DOHH2 (cell line): ENCODE results near the gene CLMN.
"Not testable (repeated sequence)": the region's sequence is repeated elsewhere in the genome, so short reads cannot be mapped to it uniquely, and the experiment has no call there.

Experiments used
- H3F3A ChIP-seq: fragments of 200-600 bp; sonication (generic), shearing (Covaris generic); 2 replicates; pipeline ENCODE4 v1.6.0; 2016; ENCODE audit warnings: antibody characterized with exemption, mild to moderate bottlenecking; ENCODE audit not compliant: control insufficient read depth, insufficient read depth
- H3K27ac ChIP-seq: fragments of 200-600 bp; sonication (generic); 2 replicates; pipeline ENCODE4 v1.5.1; 2014; ENCODE audit warnings: low read depth, mild to moderate bottlenecking, low read length, moderate library complexity
- H3K27me3 ChIP-seq: fragments of 200-600 bp; sonication (generic); 2 replicates; pipeline ENCODE4 v1.6.1; 2014; ENCODE audit warnings: mild to moderate bottlenecking, low read length, mixed read lengths; ENCODE audit not compliant: control insufficient read depth
- H3K36me3 ChIP-seq: fragments of 200-600 bp; sonication (generic); 2 replicates; pipeline ENCODE4 v1.6.1; 2014; ENCODE audit warnings: mild to moderate bottlenecking, low read length, moderate library complexity, mixed read lengths; ENCODE audit not compliant: control insufficient read depth
- H3K4me1 ChIP-seq: fragments of 200-600 bp; sonication (generic); 2 replicates; pipeline ENCODE4 v1.6.1; 2014; ENCODE audit warnings: mild to moderate bottlenecking, low read length, mixed read lengths; ENCODE audit not compliant: control insufficient read depth
- H3K4me2 ChIP-seq: fragments of 200-600 bp; sonication (generic); 2 replicates; pipeline ENCODE4 v1.6.0; 2014; ENCODE audit warnings: mild to moderate bottlenecking, low read length, moderate library complexity
- H3K4me3 ChIP-seq: fragments of 200-600 bp; sonication (generic); 2 replicates; pipeline ENCODE4 v1.5.1; 2014; ENCODE audit warnings: mild to moderate bottlenecking, low read length, mixed read lengths
- H3K79me2 ChIP-seq: fragments of 200-600 bp; sonication (generic); 2 replicates; pipeline ENCODE4 v1.6.1; 2014; ENCODE audit warnings: mild to moderate bottlenecking, low read length, mixed read lengths; ENCODE audit not compliant: control insufficient read depth
- H3K9me2 ChIP-seq: fragments of 200-600 bp; sonication (generic); replicated peaks from 2 replicates; pipeline ENCODE4 v1.6.1; 2014; ENCODE audit warnings: mild to moderate bottlenecking, low read length, mixed read lengths; ENCODE audit not compliant: control insufficient read depth
- H3K9me3 ChIP-seq: fragments of 200-600 bp; sonication (generic); 2 replicates; pipeline ENCODE4 v1.6.1; 2014; ENCODE audit warnings: antibody characterized with exemption, low read length, mixed read lengths; ENCODE audit not compliant: control insufficient read depth, insufficient read depth
- H4K20me1 ChIP-seq: fragments of 200-600 bp; sonication (generic); 2 replicates; pipeline ENCODE4 v1.6.0; 2014; ENCODE audit warnings: low read depth, mild to moderate bottlenecking, antibody characterized with exemption, low read length, moderate library complexity; ENCODE audit not compliant: control insufficient read depth, insufficient read depth
- EZH2phosphoT487 ChIP-seq: fragments of 200-600 bp; sonication (generic); IDR thresholded peaks from 2 replicates; pipeline ENCODE4 v1.6.1; 2017; ENCODE audit warnings: borderline replicate concordance, mild to moderate bottlenecking, antibody characterized with exemption, low read length, moderate library complexity, mixed read lengths
- TF ChIP-seq, protein P1 (sequence below): fragments of 200-600 bp; sonication (generic); IDR thresholded peaks from one replicate; pipeline ENCODE4 v1.5.1; 2014; ENCODE audit warnings: antibody characterized with exemption, mild to moderate bottlenecking, low read depth, low read length; ENCODE audit not compliant: poor library complexity, severe bottlenecking

Gene CLMN

DNA sequence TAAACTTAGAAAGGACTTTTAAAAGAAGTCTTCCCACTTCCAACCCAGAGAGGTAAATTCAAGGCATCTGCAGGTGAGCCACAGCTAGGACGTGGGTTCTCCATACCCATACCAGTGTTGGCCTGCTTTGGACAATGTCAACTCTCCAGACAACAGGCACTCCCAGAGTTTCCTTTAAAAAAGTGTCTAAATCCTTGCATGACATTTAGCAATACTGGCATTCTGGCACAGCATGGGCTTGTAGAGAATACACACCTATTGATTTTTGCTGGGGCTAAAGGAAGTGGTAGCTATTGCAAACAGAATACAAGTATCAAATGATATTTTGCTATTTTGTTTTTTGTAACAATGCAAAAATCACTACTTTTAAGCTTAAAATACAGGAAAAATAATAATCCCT is 136.6 kb downstream of the CLMN start:
- H3K9me2 ChIP-seq: no peaks in the 10 kb centered on the region
- H3K79me2 ChIP-seq: no peaks in the 10 kb centered on the region
- H3F3A ChIP-seq: no peaks in the 10 kb centered on the region
- no peaks in the 10 kb centered on the region for H4K20me1 ChIP-seq
- no peak overlapping the region for H3K4me2 ChIP-seq
- H3K27me3 ChIP-seq: peaks cover 34% of the 10 kb centered on the region
- H3K4me1 ChIP-seq: no peaks in the 10 kb centered on the region
- no peaks in the 10 kb centered on the region for H3K9me3 ChIP-seq
- H3K36me3 ChIP-seq: no peaks in the 10 kb centered on the region
- no peak overlapping the region for H3K27ac ChIP-seq
- H3K4me3 ChIP-seq: no peak overlapping the region
- TF ChIP-seq, protein P1, sequence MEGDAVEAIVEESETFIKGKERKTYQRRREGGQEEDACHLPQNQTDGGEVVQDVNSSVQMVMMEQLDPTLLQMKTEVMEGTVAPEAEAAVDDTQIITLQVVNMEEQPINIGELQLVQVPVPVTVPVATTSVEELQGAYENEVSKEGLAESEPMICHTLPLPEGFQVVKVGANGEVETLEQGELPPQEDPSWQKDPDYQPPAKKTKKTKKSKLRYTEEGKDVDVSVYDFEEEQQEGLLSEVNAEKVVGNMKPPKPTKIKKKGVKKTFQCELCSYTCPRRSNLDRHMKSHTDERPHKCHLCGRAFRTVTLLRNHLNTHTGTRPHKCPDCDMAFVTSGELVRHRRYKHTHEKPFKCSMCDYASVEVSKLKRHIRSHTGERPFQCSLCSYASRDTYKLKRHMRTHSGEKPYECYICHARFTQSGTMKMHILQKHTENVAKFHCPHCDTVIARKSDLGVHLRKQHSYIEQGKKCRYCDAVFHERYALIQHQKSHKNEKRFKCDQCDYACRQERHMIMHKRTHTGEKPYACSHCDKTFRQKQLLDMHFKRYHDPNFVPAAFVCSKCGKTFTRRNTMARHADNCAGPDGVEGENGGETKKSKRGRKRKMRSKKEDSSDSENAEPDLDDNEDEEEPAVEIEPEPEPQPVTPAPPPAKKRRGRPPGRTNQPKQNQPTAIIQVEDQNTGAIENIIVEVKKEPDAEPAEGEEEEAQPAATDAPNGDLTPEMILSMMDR: no peak
- no peak for TF ChIP-seq EZH2phosphoT487

DNA sequence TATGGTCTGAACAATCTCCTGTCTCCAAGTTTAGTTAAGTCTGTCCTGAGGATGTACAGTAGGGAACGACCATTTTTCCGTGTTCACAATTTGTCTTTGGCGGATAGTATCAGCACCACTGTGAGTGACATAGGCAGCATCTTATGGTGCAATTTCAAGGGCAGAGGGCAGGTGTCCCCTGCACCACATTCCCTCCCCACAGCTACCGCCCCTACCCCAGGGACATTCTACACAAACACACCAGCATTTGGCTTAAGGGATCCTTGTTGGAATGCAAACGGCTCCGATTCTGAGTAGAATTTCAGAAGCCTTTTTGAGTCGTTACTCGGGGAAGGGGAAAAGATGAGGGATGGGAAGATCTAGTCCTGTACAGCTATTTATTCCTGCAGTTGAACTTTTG is 137.3 kb downstream of the CLMN start:
- no peak overlapping the region for H3K4me3 ChIP-seq
- H3K9me3 ChIP-seq: no peaks in the 10 kb centered on the region
- no peaks in the 10 kb centered on the region for H3K4me1 ChIP-seq
- no peaks in the 10 kb centered on the region for H3F3A ChIP-seq
- TF ChIP-seq EZH2phosphoT487: no peak
- TF ChIP-seq, protein P1: no peak
- no peaks in the 10 kb centered on the region for H3K9me2 ChIP-seq
- H3K36me3 ChIP-seq: no peaks in the 10 kb centered on the region
- H3K27me3 ChIP-seq: peaks cover 30% of the 10 kb centered on the region
- H4K20me1 ChIP-seq: no peaks in the 10 kb centered on the region
- H3K27ac ChIP-seq: no peak overlapping the region
- no peak overlapping the region for H3K4me2 ChIP-seq
- no peaks in the 10 kb centered on the region for H3K79me2 ChIP-seq

DNA sequence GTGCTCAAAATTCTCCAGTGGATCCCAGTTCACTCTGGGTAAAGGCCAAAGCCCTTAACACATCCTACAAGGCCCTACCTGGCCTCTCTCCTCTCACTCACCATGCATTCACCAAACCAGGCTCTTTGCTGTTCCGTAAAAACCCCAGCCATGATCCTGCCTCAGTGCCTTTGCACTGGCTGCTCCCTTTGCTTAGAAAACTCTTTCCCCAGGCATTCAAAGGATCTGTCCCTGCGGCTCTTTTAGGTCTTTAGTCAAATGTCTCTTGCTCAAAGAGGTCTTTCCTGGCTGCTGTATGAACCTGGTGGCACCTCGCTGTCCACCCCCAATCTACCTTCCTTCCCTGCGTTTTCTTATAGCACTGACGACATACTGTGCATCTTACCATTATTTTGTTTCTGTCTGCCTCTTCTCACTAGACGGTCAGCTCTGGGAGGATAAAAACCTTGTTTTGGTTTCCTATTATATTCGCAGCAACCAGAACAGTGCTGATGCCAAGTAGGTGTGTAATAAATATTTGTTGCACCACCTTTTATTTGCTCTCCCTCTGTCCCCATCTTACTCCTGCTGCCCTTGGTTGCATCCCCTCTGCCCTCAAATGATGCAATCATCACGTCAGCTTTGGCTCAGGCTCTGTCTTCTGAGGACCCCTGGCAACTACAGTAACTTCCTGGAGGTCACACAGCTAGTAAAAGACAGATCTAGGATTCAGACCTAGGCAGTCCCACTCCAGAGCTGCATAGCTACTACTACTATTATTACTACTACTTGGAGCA is 138.6 kb downstream of the CLMN start:
- TF ChIP-seq, protein P1: no peak
- no peak for TF ChIP-seq EZH2phosphoT487
- Histone ChIP-seq H3K36me3 (no peaks in the 10 kb centered on the region), H3K4me2 (no peak overlapping the region), H3F3A (no peaks in the 10 kb centered on the region), H3K9me3 (no peaks in the 10 kb centered on the region), H3K4me1 (no peaks in the 10 kb centered on the region), H3K27me3 (peaks cover 18% of the 10 kb centered on the region), H3K9me2 (no peaks in the 10 kb centered on the region), H4K20me1 (no peaks in the 10 kb centered on the region), H3K4me3 (no peak overlapping the region), H3K27ac (no peak overlapping the region), H3K79me2 (no peaks in the 10 kb centered on the region)

DNA sequence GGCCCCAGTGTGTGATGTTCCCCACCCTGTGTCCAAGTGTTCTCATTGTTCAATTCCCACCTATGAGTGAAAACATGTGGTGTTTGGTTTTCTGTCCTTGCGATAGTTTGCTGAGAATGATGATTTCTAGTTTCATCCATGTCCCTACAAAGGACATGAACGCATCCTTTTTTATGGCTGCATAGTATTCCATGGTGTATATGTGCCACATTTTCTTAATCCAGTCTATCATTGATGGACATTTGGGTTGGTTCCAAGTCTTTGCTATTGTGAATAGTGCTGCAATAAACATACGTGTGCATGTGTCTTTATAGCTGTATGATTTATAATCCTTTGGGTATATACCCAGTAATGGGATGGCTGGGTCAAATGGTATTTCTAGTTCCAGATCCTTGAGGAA is 144.0 kb downstream of the CLMN start:
- H3K27ac ChIP-seq, H3K4me2 ChIP-seq, H3K79me2 ChIP-seq, H4K20me1 ChIP-seq, H3K4me1 ChIP-seq, H3K9me2 ChIP-seq, H3F3A ChIP-seq, H3K36me3 ChIP-seq, H3K9me3 ChIP-seq, H3K4me3 ChIP-seq: not testable (repeated sequence)
- peaks cover 16% of the 10 kb centered on the region for H3K27me3 ChIP-seq
